ENCODE data around the gene COX18.
A peak's percentile ranks its signal among the peaks of the same experiment; 100 is the strongest.

The COX18 gene

GRCh38 chr4:73021634-73022033 lies 47.9 kb downstream of the COX18 start:
- Histone ChIP-seq H3K4me3 (ENCODE audit: low read depth, low read length, poor library complexity, severe bottlenecking) (no peak overlapping the region), H3K4me1 (ENCODE audit: insufficient read depth, low read length, severe bottlenecking) (no peaks in the 10 kb centered on the region), H3K27ac (ENCODE audit: low read depth, low read length, poor library complexity, severe bottlenecking) (no peak overlapping the region), H3K4me2 (ENCODE audit: low read length) (no peak overlapping the region), H3K9me3 (ENCODE audit: low read length) (no peaks in the 10 kb centered on the region), H3K27me3 (ENCODE audit: insufficient read depth, low read length) (no peaks in the 10 kb centered on the region), H3K9me2 (ENCODE audit: low read depth, low read length) (no peaks in the 10 kb centered on the region), H3K79me2 (ENCODE audit: insufficient read depth, low read length) (no peaks in the 10 kb centered on the region), H3K9ac (ENCODE audit: low read length) (no peak overlapping the region), H2AFZ (ENCODE audit: low read length) (no peak overlapping the region), H4K20me1 (ENCODE audit: insufficient read depth, low read length) (no peaks in the 10 kb centered on the region), H3K36me3 (ENCODE audit: insufficient read depth, low read length) (no peaks in the 10 kb centered on the region), H3F3A (ENCODE audit: insufficient read depth, low read length) (no peaks in the 10 kb centered on the region)
- no peak for TF ChIP-seq EZH2 (IDR thresholded peaks at IDR 0.05; ENCODE audit: borderline replicate concordance, low read length)
- peak; percentile 40; the same call in 1 of the 2 replicates for TF ChIP-seq CTCF (IDR thresholded peaks at IDR 0.05; ENCODE audit: low read length)

- TF ChIP-seq CTCF (IDR thresholded peaks at IDR 0.05; ENCODE audit: low read length) (peak; percentile 75), EZH2 (IDR thresholded peaks at IDR 0.05; ENCODE audit: borderline replicate concordance, low read length) (no peak)
- Histone ChIP-seq H3K4me3 (ENCODE audit: low read depth, low read length, poor library complexity, severe bottlenecking) (no peak overlapping the region), H3K27me3 (ENCODE audit: insufficient read depth, low read length) (no peaks in the 10 kb centered on the region), H2AFZ (ENCODE audit: low read length) (no peak overlapping the region), H3F3A (ENCODE audit: insufficient read depth, low read length) (no peaks in the 10 kb centered on the region), H3K36me3 (ENCODE audit: insufficient read depth, low read length) (no peaks in the 10 kb centered on the region), H3K4me2 (ENCODE audit: low read length) (no peak overlapping the region), H3K27ac (ENCODE audit: low read depth, low read length, poor library complexity, severe bottlenecking) (no peak overlapping the region), H3K9me3 (ENCODE audit: low read length) (no peaks in the 10 kb centered on the region), H3K9ac (ENCODE audit: low read length) (no peak overlapping the region), H4K20me1 (ENCODE audit: insufficient read depth, low read length) (no peaks in the 10 kb centered on the region), H3K79me2 (ENCODE audit: insufficient read depth, low read length) (no peaks in the 10 kb centered on the region), H3K9me2 (ENCODE audit: low read depth, low read length) (no peaks in the 10 kb centered on the region), H3K4me1 (ENCODE audit: insufficient read depth, low read length, severe bottlenecking) (no peaks in the 10 kb centered on the region)
Observed at GRCh38 chr4:73019462-73020047, 50.0 kb downstream of the COX18 start.

- no peaks in the 10 kb centered on the region for H3F3A ChIP-seq (ENCODE audit: insufficient read depth, low read length)
- H3K4me2 ChIP-seq (ENCODE audit: low read length) = no peak overlapping the region
- H3K4me3 ChIP-seq (ENCODE audit: low read depth, low read length, poor library complexity, severe bottlenecking) = no peak overlapping the region
- no peaks in the 10 kb centered on the region for H4K20me1 ChIP-seq (ENCODE audit: insufficient read depth, low read length)
- H3K9ac ChIP-seq (ENCODE audit: low read length) = no peak overlapping the region
- no peaks in the 10 kb centered on the region for H3K36me3 ChIP-seq (ENCODE audit: insufficient read depth, low read length)
- H3K27me3 ChIP-seq (ENCODE audit: insufficient read depth, low read length) = no peaks in the 10 kb centered on the region
- no peaks in the 10 kb centered on the region for H3K9me3 ChIP-seq (ENCODE audit: low read length)
- no peaks in the 10 kb centered on the region for H3K4me1 ChIP-seq (ENCODE audit: insufficient read depth, low read length, severe bottlenecking)
- no peaks in the 10 kb centered on the region for H3K9me2 ChIP-seq (ENCODE audit: low read depth, low read length)
- no peak overlapping the region for H2AFZ ChIP-seq (ENCODE audit: low read length)
- no peaks in the 10 kb centered on the region for H3K79me2 ChIP-seq (ENCODE audit: insufficient read depth, low read length)
- TF ChIP-seq EZH2 (IDR thresholded peaks at IDR 0.05; ENCODE audit: borderline replicate concordance, low read length) (no peak), CTCF (IDR thresholded peaks at IDR 0.05; ENCODE audit: low read length) (no peak)
- H3K27ac ChIP-seq (ENCODE audit: low read depth, low read length, poor library complexity, severe bottlenecking) = no peak overlapping the region
Observed at GRCh38 chr4:73018595-73018994, 50.9 kb downstream of the COX18 start.

Data from OCI-LY1 (cell line).